SHP77 (cell line): Measurements from ENCODE around the gene GBP7.

Source experiments
- DNase-seq, 2 experiments: peaks; one replicate each; lab custom pipeline; 2025; lab: John Stamatoyannopoulos, UW

The GBP7 gene

GRCh38 chr1:89114662-89115061 is 61.1 kb downstream of the GBP7 start:
- DNase-seq: no peak

DNA sequence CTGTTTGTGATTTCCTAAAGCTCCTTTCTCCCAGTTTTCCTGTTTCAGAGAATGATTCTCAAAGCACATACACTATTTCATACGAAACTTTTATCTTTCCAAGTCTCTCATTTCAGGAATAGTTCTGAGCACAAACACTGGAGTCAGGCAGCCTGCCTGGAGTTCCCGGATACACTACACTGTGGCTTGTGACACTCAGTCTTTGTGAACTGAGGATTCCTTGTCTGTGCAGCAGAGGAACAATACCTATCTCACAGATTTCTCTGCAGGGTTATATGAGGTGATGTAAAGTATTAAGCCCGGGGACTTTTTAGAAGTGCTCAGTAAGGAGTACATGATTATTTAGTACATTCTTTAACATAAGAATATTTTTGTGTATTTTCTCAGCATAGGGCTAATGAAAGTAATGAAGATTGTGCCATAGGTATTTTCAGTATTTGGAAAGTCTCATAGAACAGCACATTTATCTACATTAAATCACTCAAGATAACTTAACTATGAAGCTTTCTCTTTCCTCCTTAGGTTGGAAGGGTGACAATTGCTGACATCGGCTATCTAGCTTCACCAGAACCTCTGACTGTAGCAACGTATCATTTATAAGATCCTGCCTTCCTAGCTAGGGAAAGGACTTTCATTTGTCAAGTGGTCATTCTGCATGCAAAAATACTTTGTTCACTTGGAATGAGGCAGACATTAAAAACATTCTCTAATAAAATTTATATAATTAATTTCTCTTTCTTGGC is 62.8 kb downstream of the GBP7 start:
- no peak for DNase-seq

- DNase-seq: no peak
Observed at GRCh38 chr1:89104687-89105086, 71.1 kb downstream of the GBP7 start.

DNA sequence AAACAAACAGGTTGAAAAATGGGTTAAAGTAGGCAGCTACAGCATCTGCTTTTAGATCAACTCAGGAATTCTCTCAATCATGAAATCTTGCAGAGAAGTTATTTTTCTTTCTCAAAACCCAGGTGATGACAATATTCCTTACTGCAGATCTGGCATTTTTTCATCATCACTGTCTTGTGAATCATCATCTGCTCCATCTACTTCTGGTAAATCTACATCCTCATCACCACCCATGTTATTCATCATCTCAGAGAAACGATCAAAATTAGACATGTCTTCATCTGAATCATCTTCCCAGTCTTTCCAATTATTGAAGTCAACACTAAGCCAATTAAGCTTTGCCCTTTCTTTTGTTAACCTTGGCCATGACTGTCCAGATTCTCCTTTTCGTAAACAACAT is 71.7 kb downstream of the GBP7 start:
- no peak for DNase-seq

DNA sequence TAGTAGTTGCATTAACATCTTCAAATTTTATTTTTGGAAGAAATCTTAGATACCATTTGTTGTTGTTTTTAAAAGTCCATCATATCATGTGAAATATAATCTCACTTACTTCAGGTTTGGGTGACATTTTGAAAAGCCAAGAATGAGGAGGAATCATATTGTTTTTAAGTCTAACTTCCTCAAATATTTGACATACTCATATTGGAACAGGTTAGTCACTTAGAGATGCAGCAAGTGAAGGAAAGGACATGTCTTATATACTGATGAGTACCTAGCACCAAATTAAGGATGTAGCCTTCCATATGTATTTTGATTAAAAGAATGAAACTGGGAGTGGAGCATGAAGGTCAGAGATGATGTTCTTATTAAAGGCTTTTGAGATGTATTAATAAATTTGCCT is 73.8 kb downstream of the GBP7 start:
- DNase-seq: no peak

GRCh38 chr1:89100412-89100811 is 75.4 kb downstream of the GBP7 start:
- no peak for DNase-seq

DNA sequence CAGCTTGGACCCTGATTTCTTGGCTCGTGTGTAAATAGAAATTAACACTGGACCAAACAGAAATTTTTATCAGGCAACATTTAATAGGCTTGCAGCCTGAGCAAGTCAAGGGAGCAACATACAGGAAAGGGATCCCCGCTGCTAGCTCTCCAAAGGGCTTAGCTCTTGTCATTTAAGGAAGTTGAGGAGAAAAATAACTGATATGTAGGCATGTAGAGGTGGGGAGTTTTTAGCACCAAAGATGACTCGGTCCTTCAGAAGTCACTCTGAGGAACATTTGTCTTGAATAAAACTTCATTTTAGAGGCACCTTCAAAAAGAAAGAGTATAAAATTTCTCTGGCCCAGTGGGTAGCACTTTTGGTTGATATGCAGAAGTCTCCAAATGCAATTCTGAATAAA is 76.9 kb downstream of the GBP7 start:
- no peak for DNase-seq

DNA sequence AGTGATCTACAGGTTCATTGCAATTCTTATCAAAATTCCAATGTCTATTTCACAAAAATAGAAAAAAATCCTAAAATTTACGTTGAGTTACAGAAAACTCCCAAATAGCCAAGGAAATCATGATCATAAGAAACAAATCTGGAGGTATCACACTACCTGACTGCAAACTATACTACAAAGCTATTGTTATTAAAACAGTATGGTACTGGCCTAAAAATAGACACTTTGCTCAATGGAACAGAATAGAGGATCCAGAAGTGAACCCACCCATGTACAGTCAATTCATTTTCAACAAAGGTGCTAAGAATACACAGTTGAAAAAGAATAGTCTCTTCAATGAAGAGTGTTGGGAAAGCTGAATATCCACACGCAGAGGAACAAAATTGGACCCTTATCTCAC is 80.1 kb downstream of the GBP7 start:
- DNase-seq: no peak

DNA sequence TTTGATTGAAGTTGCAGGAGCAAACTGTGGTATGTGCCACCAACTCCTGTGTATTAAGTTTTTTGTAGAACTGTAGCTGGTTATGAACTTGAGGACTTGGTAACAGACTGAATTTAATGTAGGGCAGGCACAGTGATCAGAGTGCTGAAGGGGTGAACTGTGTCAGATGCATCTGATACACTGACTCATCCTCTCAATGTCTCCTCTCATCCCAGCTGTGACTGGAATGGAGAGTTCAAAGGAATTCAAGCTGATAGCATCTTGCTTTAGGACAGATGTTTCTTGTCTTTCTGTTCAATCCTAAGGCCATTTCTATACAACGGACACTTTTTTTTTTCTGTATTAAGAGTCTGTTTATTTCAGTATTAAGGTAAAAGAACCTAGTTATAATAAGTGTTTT is 85.8 kb downstream of the GBP7 start:
- DNase-seq: no peak

- no peak for DNase-seq
Observed at GRCh38 chr1:89088572-89088971, 87.2 kb downstream of the GBP7 start.

DNA sequence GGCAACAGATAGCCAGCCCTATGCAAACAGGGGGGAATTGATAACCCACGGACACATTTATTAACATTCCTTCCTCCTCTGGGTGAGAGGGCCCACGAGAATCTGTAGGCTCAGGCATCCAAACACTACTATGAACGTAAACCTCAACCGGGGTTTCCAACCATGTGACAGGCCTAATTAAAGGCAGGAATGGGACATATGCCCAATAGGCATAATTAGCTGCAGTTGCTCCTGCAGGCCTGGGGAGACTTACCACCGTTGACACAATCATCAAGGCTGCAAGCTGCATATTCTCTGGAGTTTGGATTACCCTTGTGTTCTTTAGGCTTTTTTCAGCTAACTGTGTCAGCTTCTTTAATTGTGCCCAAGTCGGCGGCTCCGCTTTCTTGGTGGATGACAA is 88.6 kb downstream of the GBP7 start:
- DNase-seq: no peak

- DNase-seq: peak in 1 of 2 experiments; percentile 12
Observed at GRCh38 chr1:89085781-89086180, 90.0 kb downstream of the GBP7 start.
